Kidney epithelial cell (primary cell): Measurements from ENCODE around the gene SLC7A6OS. TPM values are rescaled to one million over a fixed set of nuclear protein-coding genes. Genes with fewer than 3 reads are reported as not detected.

Source experiments
- DNase-seq: peaks from one replicate; pipeline ENCODE4 v3.0.0-alpha.2; 2010; ENCODE audit warnings: low read depth
- H3K27me3 ChIP-seq: 2 replicates; pipeline ENCODE4 v1.6.0; 2011; ENCODE audit warnings: low read length; ENCODE audit not compliant: control insufficient read depth, insufficient read depth
- H3K36me3 ChIP-seq: 2 replicates; pipeline ENCODE4 v1.5.1; 2011; ENCODE audit warnings: low read length; ENCODE audit not compliant: control insufficient read depth, insufficient read depth
- H3K4me3 ChIP-seq: 2 replicates; pipeline ENCODE4 v1.5.1; 2011; ENCODE audit warnings: low read depth, mild to moderate bottlenecking, control low read depth, low read length
- total RNA-seq: library from RNA; depleted of rRNA; stranded (reverse); fragments of >200 nt; gene quantifications from 2 replicates; pipeline ENCODE4 v1.2.3, GENCODE V29; 2015
- TF ChIP-seq, protein P1 (sequence below): IDR thresholded peaks from 2 replicates; pipeline ENCODE4 v1.5.1; 2011; ENCODE audit warnings: mild to moderate bottlenecking, moderate library complexity, low read length, control low read depth, inconsistent platforms; ENCODE audit not compliant: insufficient read depth, poor library complexity, severe bottlenecking

SLC7A6OS gene
- total RNA-seq, 1 donor from 2014 or later = 10.4 TPM

GRCh38 chr16:68265078-68265920 lies 45.4 kb downstream of the SLC7A6OS start:
- DNase-seq = peak; percentile 45
- Histone ChIP-seq H3K4me3 (peak overlapping the region; percentile 55), H3K36me3 (no peaks in the 10 kb centered on the region), H3K27me3 (no peaks in the 10 kb centered on the region)
- TF ChIP-seq, protein P1, sequence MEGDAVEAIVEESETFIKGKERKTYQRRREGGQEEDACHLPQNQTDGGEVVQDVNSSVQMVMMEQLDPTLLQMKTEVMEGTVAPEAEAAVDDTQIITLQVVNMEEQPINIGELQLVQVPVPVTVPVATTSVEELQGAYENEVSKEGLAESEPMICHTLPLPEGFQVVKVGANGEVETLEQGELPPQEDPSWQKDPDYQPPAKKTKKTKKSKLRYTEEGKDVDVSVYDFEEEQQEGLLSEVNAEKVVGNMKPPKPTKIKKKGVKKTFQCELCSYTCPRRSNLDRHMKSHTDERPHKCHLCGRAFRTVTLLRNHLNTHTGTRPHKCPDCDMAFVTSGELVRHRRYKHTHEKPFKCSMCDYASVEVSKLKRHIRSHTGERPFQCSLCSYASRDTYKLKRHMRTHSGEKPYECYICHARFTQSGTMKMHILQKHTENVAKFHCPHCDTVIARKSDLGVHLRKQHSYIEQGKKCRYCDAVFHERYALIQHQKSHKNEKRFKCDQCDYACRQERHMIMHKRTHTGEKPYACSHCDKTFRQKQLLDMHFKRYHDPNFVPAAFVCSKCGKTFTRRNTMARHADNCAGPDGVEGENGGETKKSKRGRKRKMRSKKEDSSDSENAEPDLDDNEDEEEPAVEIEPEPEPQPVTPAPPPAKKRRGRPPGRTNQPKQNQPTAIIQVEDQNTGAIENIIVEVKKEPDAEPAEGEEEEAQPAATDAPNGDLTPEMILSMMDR = no peak

GRCh38 chr16:68264128-68265077 lies 46.3 kb downstream of the SLC7A6OS start, which contains the start of gene SLC7A6:
TSS of gene SLC7A6 (plus strand) at chr16:68264526. CDS start at chr16:68274727, 10,201 bp downstream.
- H3K36me3 ChIP-seq = no peaks in the 10 kb centered on the region
- peak within 1 kb of the TSS; percentile 55 for H3K4me3 ChIP-seq
- no peaks in the 10 kb centered on the region for H3K27me3 ChIP-seq
- TF ChIP-seq, protein P1 = peak; percentile 76
- no peak for DNase-seq

DNA sequence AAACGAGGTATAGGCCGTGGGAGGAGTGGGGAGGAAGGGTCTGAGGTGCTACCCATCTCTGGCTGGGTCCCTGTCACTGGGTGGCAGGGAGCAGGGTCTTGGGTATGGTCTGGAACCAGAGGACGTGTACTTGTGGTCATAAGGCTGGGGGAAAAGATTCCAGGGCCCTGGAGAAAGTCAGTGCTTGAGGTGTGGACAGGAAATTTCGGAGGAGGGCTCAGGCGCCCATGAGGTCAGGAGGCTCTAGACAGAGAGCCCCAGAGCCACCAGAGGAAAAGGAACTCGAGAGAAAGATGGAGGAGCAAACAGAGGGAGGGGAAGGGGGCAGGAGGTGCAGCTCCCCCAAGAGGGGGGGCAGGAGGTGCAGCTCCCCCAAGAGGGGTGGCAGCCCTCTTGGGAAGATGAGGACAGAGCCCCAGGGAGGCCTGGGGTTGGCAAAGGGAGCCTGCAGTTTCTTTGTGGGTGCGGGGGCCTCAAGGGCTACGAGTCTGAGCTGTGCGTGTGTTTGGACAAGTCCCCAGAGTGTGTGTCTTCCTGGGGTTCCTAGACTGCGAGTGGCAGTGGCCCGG lies 47.1 kb downstream of the SLC7A6OS start:
- Histone ChIP-seq H3K27me3 (no peaks in the 10 kb centered on the region), H3K4me3 (peak overlapping the region; percentile 55), H3K36me3 (no peaks in the 10 kb centered on the region)
- TF ChIP-seq, protein P1 = no peak
- DNase-seq = no peak

DNA sequence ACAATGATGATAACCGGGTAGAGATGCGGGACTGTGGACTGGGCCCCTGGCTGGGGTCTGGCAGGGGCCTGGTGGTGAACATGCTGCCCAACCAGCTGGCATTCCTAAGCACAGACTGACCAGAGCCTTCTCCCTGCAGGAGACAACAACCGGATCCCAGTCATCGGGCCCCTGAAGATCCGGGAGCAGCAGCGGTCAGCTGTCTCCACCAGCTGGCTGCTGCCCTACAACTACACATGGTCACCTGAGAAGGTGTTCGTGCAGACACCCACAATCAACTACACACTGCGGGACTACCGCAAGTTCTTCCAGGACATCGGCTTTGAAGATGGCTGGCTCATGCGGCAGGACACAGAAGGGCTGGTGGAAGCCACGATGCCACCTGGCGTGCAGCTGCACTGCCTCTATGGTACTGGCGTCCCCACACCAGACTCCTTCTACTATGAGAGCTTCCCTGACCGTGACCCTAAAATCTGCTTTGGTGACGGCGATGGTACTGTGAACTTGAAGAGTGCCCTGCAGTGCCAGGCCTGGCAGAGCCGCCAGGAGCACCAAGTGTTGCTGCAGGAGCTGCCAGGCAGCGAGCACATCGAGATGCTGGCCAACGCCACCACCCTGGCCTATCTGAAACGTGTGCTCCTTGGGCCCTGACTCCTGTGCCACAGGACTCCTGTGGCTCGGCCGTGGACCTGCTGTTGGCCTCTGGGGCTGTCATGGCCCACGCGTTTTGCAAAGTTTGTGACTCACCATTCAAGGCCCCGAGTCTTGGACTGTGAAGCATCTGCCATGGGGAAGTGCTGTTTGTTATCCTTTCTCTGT lies 51.5 kb downstream of the SLC7A6OS start:
- Histone ChIP-seq H3K4me3 (no peak overlapping the region), H3K27me3 (no peaks in the 10 kb centered on the region), H3K36me3 (no peaks in the 10 kb centered on the region)
- no peak for DNase-seq
- TF ChIP-seq, protein P1 = no peak

DNA sequence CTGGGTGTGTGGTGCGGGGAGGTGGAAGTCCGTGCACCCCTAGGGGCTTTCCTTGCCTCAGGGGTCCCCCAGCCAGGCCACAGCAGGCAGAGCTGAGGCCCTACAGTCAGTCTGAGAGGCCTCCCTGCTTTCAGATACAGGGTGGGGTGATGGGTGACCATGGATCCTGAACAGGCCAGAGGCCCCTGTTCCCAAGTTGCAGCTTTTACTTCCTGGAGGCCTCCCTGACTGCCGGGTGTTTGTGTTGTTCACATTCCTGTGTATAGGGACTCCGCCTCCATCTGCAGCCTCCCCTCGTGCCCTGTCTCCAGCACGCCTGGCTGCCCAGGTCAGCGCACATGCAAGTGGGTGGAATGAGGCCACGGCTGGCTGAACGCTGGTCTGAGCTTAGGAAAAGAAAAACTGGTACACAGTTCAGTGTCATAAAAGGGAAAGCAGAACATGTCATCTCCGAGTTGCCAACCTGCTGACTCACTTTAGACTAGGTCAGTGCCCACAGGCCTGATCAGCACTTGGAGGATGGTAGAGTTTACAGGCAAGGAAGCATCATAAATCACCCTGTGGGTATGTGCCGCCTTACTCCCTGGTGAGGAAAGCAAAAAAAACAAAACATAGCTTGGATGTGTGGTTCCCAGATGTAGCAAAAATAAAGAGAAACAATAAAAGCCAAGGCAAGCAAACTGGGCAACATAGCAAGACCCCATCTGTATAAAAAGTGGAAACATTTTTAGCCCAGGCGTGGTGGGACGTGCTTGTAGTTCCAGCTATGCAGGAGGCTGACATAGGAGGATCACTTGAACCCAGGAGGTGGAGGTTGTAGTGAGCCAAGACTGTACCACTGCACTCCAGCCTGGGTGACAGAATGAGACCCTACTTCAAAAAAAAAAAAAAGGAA lies 52.6 kb downstream of the SLC7A6OS start:
- H3K36me3 ChIP-seq = no peaks in the 10 kb centered on the region
- TF ChIP-seq, protein P1 = no peak
- H3K4me3 ChIP-seq = no peak overlapping the region
- no peaks in the 10 kb centered on the region for H3K27me3 ChIP-seq
- DNase-seq = peak; percentile 99
